ENCODE measurements around the gene TNFRSF12A. TPM values are rescaled to one million over a fixed set of nuclear protein-coding genes. Genes with fewer than 3 reads are reported as not detected.
"Not testable (repeated sequence)": the region's sequence is repeated elsewhere in the genome, so short reads cannot be mapped to it uniquely, and the experiment has no call there.

Gene TNFRSF12A
- total RNA-seq, 4 donors from 2014 or later: 2.3 to 59.6 (median 30.5) TPM

GRCh38 chr16:3049921-3050481, 29.8 kb downstream of the TNFRSF12A start:
- Histone ChIP-seq H3K27me3 (peaks cover 53% of the 10 kb centered on the region), H3K36me3 (no peaks in the 10 kb centered on the region), H3K27ac (no peak overlapping the region), H3K9me3 (no peaks in the 10 kb centered on the region), H3K4me1 (peaks cover 24% of the 10 kb centered on the region), H3K4me3 (no peak overlapping the region)
- WGBS: 68% methylated on average over 8 of the region's 26 CpGs
- TF ChIP-seq, protein P1, sequence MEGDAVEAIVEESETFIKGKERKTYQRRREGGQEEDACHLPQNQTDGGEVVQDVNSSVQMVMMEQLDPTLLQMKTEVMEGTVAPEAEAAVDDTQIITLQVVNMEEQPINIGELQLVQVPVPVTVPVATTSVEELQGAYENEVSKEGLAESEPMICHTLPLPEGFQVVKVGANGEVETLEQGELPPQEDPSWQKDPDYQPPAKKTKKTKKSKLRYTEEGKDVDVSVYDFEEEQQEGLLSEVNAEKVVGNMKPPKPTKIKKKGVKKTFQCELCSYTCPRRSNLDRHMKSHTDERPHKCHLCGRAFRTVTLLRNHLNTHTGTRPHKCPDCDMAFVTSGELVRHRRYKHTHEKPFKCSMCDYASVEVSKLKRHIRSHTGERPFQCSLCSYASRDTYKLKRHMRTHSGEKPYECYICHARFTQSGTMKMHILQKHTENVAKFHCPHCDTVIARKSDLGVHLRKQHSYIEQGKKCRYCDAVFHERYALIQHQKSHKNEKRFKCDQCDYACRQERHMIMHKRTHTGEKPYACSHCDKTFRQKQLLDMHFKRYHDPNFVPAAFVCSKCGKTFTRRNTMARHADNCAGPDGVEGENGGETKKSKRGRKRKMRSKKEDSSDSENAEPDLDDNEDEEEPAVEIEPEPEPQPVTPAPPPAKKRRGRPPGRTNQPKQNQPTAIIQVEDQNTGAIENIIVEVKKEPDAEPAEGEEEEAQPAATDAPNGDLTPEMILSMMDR (IDR thresholded peaks at IDR 0.05): no peak
- no peak for TF ChIP-seq POLR2AphosphoS5 (IDR thresholded peaks at IDR 0.05)
- no peak for TF ChIP-seq EP300 (IDR thresholded peaks at IDR 0.05)
- no peak for TF ChIP-seq POLR2A (IDR thresholded peaks at IDR 0.05)
- DNase-seq (ENCODE audit: low spot score in 2 of 2): no peak

- Histone ChIP-seq H3K4me1 (peaks cover 20% of the 10 kb centered on the region), H3K27me3 (peaks cover 48% of the 10 kb centered on the region), H3K36me3 (no peaks in the 10 kb centered on the region), H3K4me3 (no peak overlapping the region), H3K27ac (no peak overlapping the region), H3K9me3 (no peaks in the 10 kb centered on the region)
- TF ChIP-seq, protein P1 (IDR thresholded peaks at IDR 0.05): no peak
- TF ChIP-seq POLR2A (IDR thresholded peaks at IDR 0.05) (no peak), EP300 (IDR thresholded peaks at IDR 0.05) (no peak), POLR2AphosphoS5 (IDR thresholded peaks at IDR 0.05) (no peak)
- 76% methylated on average over 5 of the region's 5 CpGs for WGBS
- no peak for DNase-seq (ENCODE audit: low spot score in 2 of 2)
Measured at GRCh38 chr16:3050487-3050886, 30.3 kb downstream of the TNFRSF12A start.

- no peak for DNase-seq (ENCODE audit: low spot score in 2 of 2)
- Histone ChIP-seq H3K27me3 (peaks cover 43% of the 10 kb centered on the region), H3K27ac (no peak overlapping the region), H3K4me3 (no peak overlapping the region), H3K9me3 (no peaks in the 10 kb centered on the region), H3K36me3 (no peaks in the 10 kb centered on the region), H3K4me1 (peaks cover 14% of the 10 kb centered on the region)
- WGBS: 39% methylated on average over 4 of the region's 4 CpGs
- TF ChIP-seq, protein P1 (IDR thresholded peaks at IDR 0.05): no peak
- TF ChIP-seq POLR2AphosphoS5 (IDR thresholded peaks at IDR 0.05) (no peak), EP300 (IDR thresholded peaks at IDR 0.05) (no peak), POLR2A (IDR thresholded peaks at IDR 0.05) (no peak)
Measured at GRCh38 chr16:3051009-3051408, 30.8 kb downstream of the TNFRSF12A start.

- DNase-seq (ENCODE audit: low spot score in 2 of 2): no peak
- H3K9me3 ChIP-seq: no peaks in the 10 kb centered on the region
- peaks cover 10% of the 10 kb centered on the region for H3K4me1 ChIP-seq
- H3K4me3 ChIP-seq: no peak overlapping the region
- no peak overlapping the region for H3K27ac ChIP-seq
- no peak for TF ChIP-seq POLR2A (IDR thresholded peaks at IDR 0.05)
- TF ChIP-seq, protein P1 (IDR thresholded peaks at IDR 0.05): no peak
- no peak for TF ChIP-seq EP300 (IDR thresholded peaks at IDR 0.05)
- no peak for TF ChIP-seq POLR2AphosphoS5 (IDR thresholded peaks at IDR 0.05)
- 53% methylated on average over 9 of the region's 9 CpGs for WGBS
- H3K36me3 ChIP-seq: no peaks in the 10 kb centered on the region
- H3K27me3 ChIP-seq: peaks cover 38% of the 10 kb centered on the region
Measured at GRCh38 chr16:3051494-3051893, 31.3 kb downstream of the TNFRSF12A start.

GRCh38 chr16:3052571-3053329, 32.6 kb downstream of the TNFRSF12A start:
- H3K9me3 ChIP-seq; H3K4me1 ChIP-seq; H3K4me3 ChIP-seq; DNase-seq (ENCODE audit: low spot score in 2 of 2); H3K36me3 ChIP-seq; H3K27ac ChIP-seq: not testable (repeated sequence)
- peaks cover 26% of the 10 kb centered on the region for H3K27me3 ChIP-seq
- WGBS: 36% methylated on average over 4 of the region's 12 CpGs

DNA sequence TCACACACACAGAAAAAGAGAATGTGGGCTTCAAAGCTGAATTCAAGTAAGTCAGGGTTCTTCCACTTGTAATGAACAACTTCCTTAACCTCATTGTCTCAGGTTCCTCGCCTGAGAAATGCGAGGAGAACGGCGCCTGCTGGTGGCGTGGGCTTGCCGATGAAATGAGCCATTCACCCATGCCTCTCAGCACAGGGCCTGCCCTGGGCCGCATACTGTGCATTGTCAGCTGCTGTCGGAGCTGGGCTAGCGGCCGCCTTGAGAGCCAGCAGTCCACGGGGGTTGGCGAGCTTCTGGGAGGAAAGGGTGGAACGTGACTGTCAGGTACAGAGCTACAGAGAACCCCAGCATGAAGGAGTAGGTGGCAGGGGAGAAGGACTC, 33.2 kb downstream of the TNFRSF12A start:
- H3K4me3 ChIP-seq; H3K4me1 ChIP-seq; H3K9me3 ChIP-seq; DNase-seq (ENCODE audit: low spot score in 2 of 2); H3K27ac ChIP-seq; H3K36me3 ChIP-seq: not testable (repeated sequence)
- 91% methylated on average over 8 of the region's 13 CpGs for WGBS
- peaks cover 20% of the 10 kb centered on the region for H3K27me3 ChIP-seq
